Fibroblast of lung (primary cell): ENCODE results near the gene ATXN1. TPM values are rescaled to one million over a fixed set of nuclear protein-coding genes. Genes with fewer than 3 reads are reported as not detected.

Source experiments
- DNase-seq, 2 donors: peaks; one replicate each; pipeline versions ENCODE4 v3.0.0 to v3.0.0-alpha.2; 2010; ENCODE audit warnings: low read depth in 2 of 2
- H2AFZ ChIP-seq: 2 replicates; pipeline ENCODE4 v1.5.1; 2012; ENCODE audit warnings: low read length, control low read depth, inconsistent platforms
- H3K27ac ChIP-seq: 2 replicates; pipeline ENCODE4 v1.5.1; 2011; ENCODE audit warnings: low read length, control low read depth; ENCODE audit not compliant: insufficient read depth
- H3K27me3 ChIP-seq: 2 replicates; pipeline ENCODE4 v1.5.1; 2011; ENCODE audit warnings: mild to moderate bottlenecking, low read length; ENCODE audit not compliant: control insufficient read depth, insufficient read depth
- H3K36me3 ChIP-seq: 2 replicates; pipeline ENCODE4 v1.5.1; 2011; ENCODE audit warnings: low read length; ENCODE audit not compliant: control insufficient read depth, insufficient read depth
- H3K4me1 ChIP-seq: 2 replicates; pipeline ENCODE4 v1.5.1; 2011; ENCODE audit warnings: low read length; ENCODE audit not compliant: control insufficient read depth, insufficient read depth; ENCODE audit errors: extremely low read depth
- H3K4me2 ChIP-seq: 2 replicates; pipeline ENCODE4 v1.5.1; 2011; ENCODE audit warnings: low read length, control low read depth; ENCODE audit not compliant: insufficient read depth; ENCODE audit errors: extremely low read depth
- H3K4me3 ChIP-seq, 4 experiments: fragments of 200-600 bp in 1 of 4; sonication (generic) in 1 of 4; replicated peaks in 1 of 4; 2 replicates each; pipeline ENCODE4 v1.5.1; 2011 to 2016; ENCODE audit warnings: low read length in 4 of 4, low read depth in 3 of 4, mild to moderate bottlenecking in 3 of 4, control low read depth in 2 of 4, inconsistent platforms in 1 of 4, mixed read lengths in 1 of 4; ENCODE audit not compliant: insufficient read depth in 1 of 4; ENCODE audit errors: control extremely low read depth in 1 of 4
- H3K79me2 ChIP-seq: 2 replicates; pipeline ENCODE4 v1.5.1; 2012; ENCODE audit warnings: mild to moderate bottlenecking, low read length, inconsistent platforms; ENCODE audit not compliant: control insufficient read depth, insufficient read depth
- H3K9ac ChIP-seq: 2 replicates; pipeline ENCODE4 v1.5.1; 2011; ENCODE audit warnings: mild to moderate bottlenecking, low read length, control low read depth; ENCODE audit not compliant: insufficient read depth
- H3K9me3 ChIP-seq: 2 replicates; pipeline ENCODE4 v1.5.1; 2012; ENCODE audit warnings: low read depth, low read length; ENCODE audit not compliant: control insufficient read depth, insufficient read depth
- H4K20me1 ChIP-seq: 2 replicates; pipeline ENCODE4 v1.5.1; 2011; ENCODE audit warnings: low read length; ENCODE audit not compliant: control insufficient read depth, insufficient read depth; ENCODE audit errors: extremely low read depth
- CTCF ChIP-seq, 2 donors: IDR thresholded peaks in 1 of 2; conservative IDR thresholded peaks in 1 of 2; 1 replicate in 1 of 2; 2 replicates in 1 of 2; pipeline ENCODE4 v1.5.1; 2011 to 2012; ENCODE audit warnings: low read length in 2 of 2, control low read depth in 1 of 2, inconsistent platforms in 1 of 2, low read depth in 1 of 2, mild to moderate bottlenecking in 1 of 2
- EZH2 ChIP-seq: IDR thresholded peaks from 2 replicates; pipeline ENCODE4 v1.5.1; 2012; ENCODE audit warnings: low read length, control low read depth, mild to moderate bottlenecking; ENCODE audit errors: missing control alignments
- polyA plus RNA-seq, 2 donors: library from polyadenylated mRNA; depleted of rRNA in 1 of 2; stranded (reverse) in 1 of 2; unstranded in 1 of 2; fragments of >200 nt; gene quantifications; 2 replicates each; pipeline ENCODE4 v1.2.1, GENCODE V29; 2011 to 2012; ENCODE audit warnings: missing spikeins in 1 of 2
- total RNA-seq: library from RNA; depleted of rRNA; stranded (reverse); fragments of >200 nt; gene quantifications from 2 replicates; pipeline ENCODE4 v1.2.1, GENCODE V29; 2014

The ATXN1 gene
- total and polyA plus RNA-seq, 2 donors (not counting 1 experiment from before 2014, with no cell fraction given) = 15.8 to 40.5 TPM

- Histone ChIP-seq H3K4me1 (peaks cover 11% of the 10 kb centered on the region), H3K27me3 (no peaks in the 10 kb centered on the region), H3K9ac (no peak overlapping the region), H3K79me2 (no peaks in the 10 kb centered on the region), H3K27ac (no peak overlapping the region), H2AFZ (no peak overlapping the region), H3K9me3 (no peaks in the 10 kb centered on the region), H4K20me1 (no peaks in the 10 kb centered on the region), H3K4me2 (no peak overlapping the region), H3K36me3 (no peaks in the 10 kb centered on the region), H3K4me3 (no peak overlapping the region)
- TF ChIP-seq EZH2 = no peak
- no peak for TF ChIP-seq CTCF (conservative IDR thresholded peaks at IDR 0.05 in 1 of 2, IDR thresholded peaks at IDR 0.05 in 1 of 2; ENCODE audit: low read depth in 1 of 2, low read length in 2 of 2)
- no peak for DNase-seq
Observed at GRCh38 chr6:16431106-16431505, 330.2 kb downstream of the ATXN1 start.

GRCh38 chr6:16430391-16431089, 330.7 kb downstream of the ATXN1 start:
- H3K27ac ChIP-seq = no peak overlapping the region
- DNase-seq = peak; percentile 45 to 64
- H4K20me1 ChIP-seq = no peaks in the 10 kb centered on the region
- H3K4me1 ChIP-seq = peaks cover 11% of the 10 kb centered on the region
- no peak overlapping the region for H3K4me3 ChIP-seq
- TF ChIP-seq CTCF (conservative IDR thresholded peaks at IDR 0.05 in 1 of 2, IDR thresholded peaks at IDR 0.05 in 1 of 2; ENCODE audit: low read depth in 1 of 2, low read length in 2 of 2) (no peak), EZH2 (no peak)
- no peak overlapping the region for H3K9ac ChIP-seq
- no peak overlapping the region for H3K4me2 ChIP-seq
- no peaks in the 10 kb centered on the region for H3K79me2 ChIP-seq
- no peaks in the 10 kb centered on the region for H3K36me3 ChIP-seq
- no peaks in the 10 kb centered on the region for H3K9me3 ChIP-seq
- H3K27me3 ChIP-seq = no peaks in the 10 kb centered on the region
- no peak overlapping the region for H2AFZ ChIP-seq

- H3K79me2 ChIP-seq = no peaks in the 10 kb centered on the region
- H3K27me3 ChIP-seq = no peaks in the 10 kb centered on the region
- H3K9me3 ChIP-seq = no peaks in the 10 kb centered on the region
- H3K4me1 ChIP-seq = peaks cover 11% of the 10 kb centered on the region
- no peak for DNase-seq
- H3K4me3 ChIP-seq = no peak overlapping the region
- no peaks in the 10 kb centered on the region for H3K36me3 ChIP-seq
- H3K4me2 ChIP-seq = no peak overlapping the region
- H3K27ac ChIP-seq = no peak overlapping the region
- no peak overlapping the region for H3K9ac ChIP-seq
- H4K20me1 ChIP-seq = no peaks in the 10 kb centered on the region
- no peak for TF ChIP-seq EZH2
- TF ChIP-seq CTCF (conservative IDR thresholded peaks at IDR 0.05 in 1 of 2, IDR thresholded peaks at IDR 0.05 in 1 of 2; ENCODE audit: low read depth in 1 of 2, low read length in 2 of 2) = no peak
- no peak overlapping the region for H2AFZ ChIP-seq
Observed at GRCh38 chr6:16429669-16430068, 331.6 kb downstream of the ATXN1 start.
